H1 (cell line): ENCODE measurements around the gene TLCD3B. TPM values are rescaled to one million over a fixed set of nuclear protein-coding genes. Genes with fewer than 3 reads are reported as not detected.

Experiments
- CTCF ChIA-PET: fragments of 300-600 bp; sonication (Branson Sonifier 250); formaldehyde crosslinking; loops from one replicate; lab custom pipeline; 2021; ENCODE audit not compliant: partially characterized antibody; lab: Charles Lee
- POLR2A ChIA-PET: fragments of 300-600 bp; sonication (Branson Sonifier 250); formaldehyde crosslinking; loops from one replicate; lab custom pipeline; 2021; ENCODE audit warnings: inconsistent platforms; ENCODE audit not compliant: partially characterized antibody; lab: Charles Lee
- DNase-seq, 2 experiments: peaks; one replicate each; pipeline versions ENCODE4 v3.0.0 to v3.0.0-alpha.2; 2010 to 2022; ENCODE audit warnings: low spot score in 2 of 2, low read depth in 1 of 2, mixed read lengths in 1 of 2
- FAIRE-seq: peaks from 2 replicates; lab custom pipeline; 2011; peaks lifted over from hg19 to GRCh38; lab: Jason Lieb, UNC
- H2AFZ ChIP-seq: 2 replicates; pipeline ENCODE4 v1.8.1; 2012; ENCODE audit warnings: low read length, inconsistent platforms
- H2AK5ac ChIP-seq: 2 replicates; pipeline ENCODE4 v1.6.1; 2013; ENCODE audit warnings: low read depth, low read length
- H2BK120ac ChIP-seq: replicated peaks from 2 replicates; pipeline ENCODE3; 2013; ENCODE audit warnings: low read depth, low read length, inconsistent platforms
- H2BK12ac ChIP-seq: 2 replicates; pipeline ENCODE4 v1.6.1; 2013; ENCODE audit warnings: low read depth, low read length
- H2BK15ac ChIP-seq: 2 replicates; pipeline ENCODE4 v1.6.1; 2013; ENCODE audit warnings: low read length
- H2BK20ac ChIP-seq: 2 replicates; pipeline ENCODE4 v1.6.1; 2013; ENCODE audit warnings: low read length
- H2BK5ac ChIP-seq: 2 replicates; pipeline ENCODE4 v1.6.1; 2013; ENCODE audit warnings: low read depth, low read length
- H3K14ac ChIP-seq: 2 replicates; pipeline ENCODE4 v1.6.1; 2013; ENCODE audit warnings: inconsistent platforms; ENCODE audit not compliant: insufficient read length
- H3K18ac ChIP-seq: 2 replicates; pipeline ENCODE4 v1.6.1; 2013; ENCODE audit warnings: low read length; ENCODE audit errors: extremely low read depth
- H3K23ac ChIP-seq: 2 replicates; pipeline ENCODE4 v1.6.1; 2013; ENCODE audit warnings: inconsistent platforms; ENCODE audit not compliant: insufficient read length
- H3K23me2 ChIP-seq: 2 replicates; pipeline ENCODE4 v1.6.1; 2013; ENCODE audit warnings: low read depth, low read length
- H3K27ac ChIP-seq: 2 replicates; pipeline ENCODE4 v1.6.1; 2011; ENCODE audit warnings: low read depth, low read length, inconsistent platforms
- H3K27me3 ChIP-seq, 4 experiments: replicated peaks in 1 of 4; 1 replicate in 1 of 4; 2 replicates in 3 of 4; pipeline versions ENCODE4 v1.6.1 to v1.8.1; 2011 to 2013; ENCODE audit warnings: low read length in 3 of 4, mild to moderate bottlenecking in 3 of 4, inconsistent platforms in 2 of 4, mixed read lengths in 2 of 4, moderate library complexity in 1 of 4; ENCODE audit not compliant: control insufficient read depth in 3 of 4, insufficient read depth in 3 of 4; ENCODE audit errors: extremely low read depth in 1 of 4
- H3K36me3 ChIP-seq, 4 experiments: 2 replicates each; pipeline versions ENCODE4 v1.6.1 to v1.8.1; 2011 to 2013; ENCODE audit warnings: mild to moderate bottlenecking in 4 of 4, low read length in 3 of 4, moderate library complexity in 2 of 4, control low read depth in 1 of 4, inconsistent platforms in 1 of 4; ENCODE audit not compliant: insufficient read depth in 4 of 4, control insufficient read depth in 2 of 4
- H3K4ac ChIP-seq: replicated peaks from 2 replicates; pipeline ENCODE3; 2013; ENCODE audit warnings: low read length, low read depth, mixed read lengths, inconsistent platforms; ENCODE audit not compliant: insufficient read length
- H3K4me1 ChIP-seq, 4 experiments: replicated peaks in 1 of 4; 1 replicate in 1 of 4; 2 replicates in 3 of 4; pipeline versions ENCODE4 v1.6.1 to v1.8.1; 2011 to 2013; ENCODE audit warnings: low read length in 3 of 4, inconsistent platforms in 2 of 4, mixed read lengths in 1 of 4; ENCODE audit not compliant: insufficient read depth in 4 of 4, control insufficient read depth in 3 of 4
- H3K4me2 ChIP-seq, 2 experiments: 2 replicates each; pipeline versions ENCODE4 v1.6.1 to v1.8.1; 2011 to 2013; ENCODE audit warnings: low read depth in 2 of 2, low read length in 2 of 2, control low read depth in 1 of 2, inconsistent platforms in 1 of 2, mild to moderate bottlenecking in 1 of 2; ENCODE audit not compliant: insufficient read depth in 1 of 2
- H3K4me3 ChIP-seq, 4 experiments: fragments of 200-600, 300-600 bp in 1 of 4; sonication (generic), shearing (Covaris generic), sonication (Bioruptor Twin) in 1 of 4; 2 replicates each; pipeline versions ENCODE4 v1.5.1 to v1.8.1; 2011 to 2016; ENCODE audit warnings: low read length in 4 of 4, low read depth in 3 of 4, control low read depth in 2 of 4, inconsistent platforms in 2 of 4, mild to moderate bottlenecking in 2 of 4, mixed read lengths in 1 of 4, moderate library complexity in 1 of 4; ENCODE audit not compliant: insufficient read depth in 2 of 4; ENCODE audit errors: extremely low read depth in 1 of 4
- H3K56ac ChIP-seq: replicated peaks from 2 replicates; pipeline ENCODE3; 2013; ENCODE audit warnings: low read depth, mild to moderate bottlenecking, mixed read lengths, low read length, inconsistent platforms; ENCODE audit not compliant: insufficient read length
- H3K79me1 ChIP-seq: 2 replicates; pipeline ENCODE4 v1.6.1; 2013; ENCODE audit warnings: low read depth, low read length, control low read depth
- H3K79me2 ChIP-seq, 2 experiments: 2 replicates each; pipeline versions ENCODE4 v1.6.1 to v1.8.1; 2012 to 2013; ENCODE audit warnings: low read length in 2 of 2, mild to moderate bottlenecking in 2 of 2, inconsistent platforms in 1 of 2; ENCODE audit not compliant: insufficient read depth in 2 of 2, control insufficient read depth in 1 of 2
- H3K9ac ChIP-seq, 4 experiments: replicated peaks in 1 of 4; 1 replicate in 1 of 4; 2 replicates in 3 of 4; pipeline versions ENCODE4 v1.6.1 to v1.8.1; 2011 to 2013; ENCODE audit warnings: low read depth in 3 of 4, low read length in 3 of 4, control low read depth in 2 of 4, mild to moderate bottlenecking in 2 of 4, moderate library complexity in 2 of 4, inconsistent platforms in 1 of 4; ENCODE audit errors: extremely low read depth in 1 of 4
- H3K9me3 ChIP-seq, 2 experiments: 2 replicates each; pipeline versions ENCODE4 v1.6.1 to v1.8.1; 2012 to 2013; ENCODE audit warnings: mild to moderate bottlenecking in 2 of 2, moderate library complexity in 2 of 2, control low read depth in 1 of 2, inconsistent platforms in 1 of 2, low read depth in 1 of 2, low read length in 1 of 2, mixed read lengths in 1 of 2; ENCODE audit not compliant: insufficient read depth in 2 of 2
- H4K20me1 ChIP-seq, 2 experiments: replicated peaks in 1 of 2; 2 replicates each; pipeline versions ENCODE3 to v1.8.1; 2011 to 2013; ENCODE audit warnings: inconsistent platforms in 2 of 2, low read length in 2 of 2, mild to moderate bottlenecking in 1 of 2; ENCODE audit not compliant: insufficient read depth in 2 of 2, control insufficient read depth in 1 of 2
- H4K5ac ChIP-seq: 2 replicates; pipeline ENCODE4 v1.6.1; 2013; ENCODE audit warnings: low read length, low read depth, mixed read lengths, inconsistent platforms; ENCODE audit not compliant: insufficient read length
- H4K8ac ChIP-seq: 2 replicates; pipeline ENCODE4 v1.8.0; 2013; ENCODE audit warnings: mild to moderate bottlenecking, moderate library complexity, low read length, inconsistent platforms; ENCODE audit not compliant: insufficient read depth; ENCODE audit errors: extremely low read depth
- H4K91ac ChIP-seq: replicated peaks from 2 replicates; pipeline ENCODE3; 2013; ENCODE audit warnings: low read length, mixed read lengths, inconsistent platforms; ENCODE audit not compliant: insufficient read length
- KDM1A ChIP-seq: fragments of 200-600, 300-600 bp; sonication (generic); IDR thresholded peaks from 2 replicates; pipeline ENCODE4 v1.7.1; 2016; ENCODE audit warnings: mild to moderate bottlenecking, low read length, borderline replicate concordance
- KDM4A ChIP-seq: IDR thresholded peaks from one replicate; pipeline ENCODE4 v1.7.1; 2012; ENCODE audit warnings: low read depth, mild to moderate bottlenecking, moderate library complexity, low read length, inconsistent platforms; ENCODE audit not compliant: severe bottlenecking
- WGBS, 2 experiments: shearing (Covaris generic) in 1 of 2; methylation state at CpG; one replicate each; pipeline versions ENCODE4 v1.1.6 to v1.1.7; 2013 to 2015; ENCODE audit warnings: low lambda C conversion rate in 2 of 2, mixed read lengths in 2 of 2, inconsistent platforms in 1 of 2, low coverage in 1 of 2, missing lambda C conversion rate in 1 of 2; ENCODE audit not compliant: insufficient replicate concordance in 2 of 2, insufficient coverage in 1 of 2, insufficient read length in 1 of 2; ENCODE audit errors: extremely low coverage in 1 of 2, missing lambda C conversion rate in 1 of 2; 5-methylcytosine and 5-hydroxymethylcytosine counted together
- polyA plus RNA-seq, 7 experiments: library from polyadenylated mRNA; depleted of rRNA in 3 of 7; stranded (reverse) in 5 of 7; unstranded in 2 of 7; fragments of >200 nt in 5 of 7; fragments of 200-250 nt in 2 of 7; gene quantifications; 1 replicate in 5 of 7; 2 replicates in 1 of 7; 4 replicates in 1 of 7; pipeline versions ENCODE4 v1.2.1 to v1.2.3, GENCODE V29; 2011 to 2013; ENCODE audit warnings: missing spikeins in 2 of 7, mixed read lengths in 2 of 7
- total RNA-seq: library from RNA; stranded (reverse); fragmentation: NEBNext Ultra II Directional; extraction: Animal tissue kit (Norgen Biotek cat#: 25700); gene quantifications from 2 replicates; pipeline ENCODE4 v1.2.1, GENCODE V29; 2021

The TLCD3B gene
- total and polyA plus RNA-seq, 2 of the 8 experiments (the other 6 are each of a cell fraction or from before 2014, with no cell fraction given), result 15.2 to 26.9 TPM

- peaks cover 2 to 10% (median 9%) of the 10 kb centered on the region in 4 experiments for H3K27me3 ChIP-seq
- H3K23me2 ChIP-seq, result peaks cover 7% of the 10 kb centered on the region; the same call in 1 of the 2 replicates
- H3K36me3 ChIP-seq, result peaks cover 10 to 35% (median 27%) of the 10 kb centered on the region in 4 experiments
- peaks cover 4 to 20% (median 7%) of the 10 kb centered on the region in 4 experiments for H3K4me1 ChIP-seq
- H3K27ac ChIP-seq, result no peak overlapping the region
- CTCF ChIA-PET, result interaction anchor here (1.0 to 4.4 kb wide), 12 partner anchors 10 to 156 kb away, joined by 3 to 19 read pairs (median 4); partner anchors contain the start of gene TLCD3B
- H3K14ac ChIP-seq, result no peak overlapping the region
- no peak overlapping the region for H3K4ac ChIP-seq
- H2AK5ac ChIP-seq, result no peak overlapping the region
- no peak overlapping the region for H4K5ac ChIP-seq
- peak overlapping the region; percentile 80 to 90 (median 85); a peak in 7 of 8 replicates for H3K4me3 ChIP-seq
- no peak overlapping the region for H2BK15ac ChIP-seq
- H2BK120ac ChIP-seq, result no peak overlapping the region
- H3K4me2 ChIP-seq, result peak overlapping the region; percentile 72 to 85
- no peak overlapping the region for H2BK20ac ChIP-seq
- DNase-seq (no peak), FAIRE-seq (no peak)
- peaks cover 4 to 18% of the 10 kb centered on the region in 2 experiments for H4K20me1 ChIP-seq
- WGBS, 2 experiments, result 80% methylated on average over 5 of the region's 5 CpGs; no CpG with 5 or more reads in 1 of the 2 experiments
- H3K9me3 ChIP-seq, result peaks cover 11% of the 10 kb centered on the region in 2 experiments
- peaks cover 9 to 34% of the 10 kb centered on the region in 2 experiments for H3K79me2 ChIP-seq
- no peak overlapping the region for H4K8ac ChIP-seq
- H2BK12ac ChIP-seq, result no peak overlapping the region
- no peak overlapping the region for H3K23ac ChIP-seq
- H3K9ac ChIP-seq, result peak overlapping the region in 1 of 4 experiments; percentile 8; a peak in 1 of 7 replicates
- no peak overlapping the region for H4K91ac ChIP-seq
- H3K79me1 ChIP-seq, result peaks cover 25% of the 10 kb centered on the region
- no peak for TF ChIP-seq KDM4A
- peak; percentile 52; the same call in 1 of the 2 replicates for TF ChIP-seq KDM1A
- no peak overlapping the region for H3K56ac ChIP-seq
- H3K18ac ChIP-seq, result no peak overlapping the region
- POLR2A ChIA-PET, result interaction anchor here (0.8 to 2.7 kb wide), 7 partner anchors 18 to 56 kb away, joined by 3 to 23 read pairs (median 4); partner anchors contain the start of genes HIRIP3, INO80E, KCTD13 and TLCD3B
- no peak overlapping the region for H2AFZ ChIP-seq
- H2BK5ac ChIP-seq, result no peak overlapping the region
Measured at GRCh38 chr16:29975134-29975538, 55.9 kb downstream of the TLCD3B start.

Other genes starting within 250 kb of the TLCD3B start
- 142 and 145 TPM in 2 replicates for gene KIF22, start 240.5 kb downstream of the TLCD3B start, total RNA-seq
- 139 and 161 TPM in 2 replicates for gene KIF22, start 240.5 kb downstream of the TLCD3B start, polyA plus RNA-seq (2011; rRNA removed)
- gene MAZ, start 224.7 kb downstream of the TLCD3B start, total RNA-seq, result 376 and 380 TPM in 2 replicates
- gene MAZ, start 224.7 kb downstream of the TLCD3B start, polyA plus RNA-seq (2011; rRNA removed), result 219 and 357 TPM in 2 replicates
- gene PRRT2, start 219.1 kb downstream of the TLCD3B start, total RNA-seq, result 12.8 and 16.6 TPM in 2 replicates
- 32.6 and 49.7 TPM in 2 replicates for gene PRRT2, start 219.1 kb downstream of the TLCD3B start, polyA plus RNA-seq (2011; rRNA removed)
- 56.4 and 56.6 TPM in 2 replicates for gene PAGR1, start 215.1 kb downstream of the TLCD3B start, total RNA-seq
- 35.4 and 53.5 TPM in 2 replicates for gene PAGR1, start 215.1 kb downstream of the TLCD3B start, polyA plus RNA-seq (2011; rRNA removed)
- 1.9 and 2.9 TPM in 2 replicates for gene MVP, start 210.8 kb downstream of the TLCD3B start, total RNA-seq
- 1.9 and 4.3 TPM in 2 replicates for gene MVP, start 210.8 kb downstream of the TLCD3B start, polyA plus RNA-seq (2011; rRNA removed)
- gene CDIPT, start 168.0 kb downstream of the TLCD3B start, total RNA-seq, result 69.2 and 70.9 TPM in 2 replicates
- gene CDIPT, start 168.0 kb downstream of the TLCD3B start, polyA plus RNA-seq (2011; rRNA removed), result 140 and 190 TPM in 2 replicates
- 43.5 and 46.6 TPM in 2 replicates for gene SEZ6L2, start 131.7 kb downstream of the TLCD3B start, total RNA-seq
- 47.7 and 65.7 TPM in 2 replicates for gene SEZ6L2, start 131.7 kb downstream of the TLCD3B start, polyA plus RNA-seq (2011; rRNA removed)
- 17.8 and 18.6 TPM in 2 replicates for gene ASPHD1, start 130.8 kb downstream of the TLCD3B start, total RNA-seq
- gene ASPHD1, start 130.8 kb downstream of the TLCD3B start, polyA plus RNA-seq (2011; rRNA removed), result 14.1 and 14.5 TPM in 2 replicates
- 10.8 and 12.3 TPM in 2 replicates for gene KCTD13, start 105.0 kb downstream of the TLCD3B start, total RNA-seq
- gene KCTD13, start 105.0 kb downstream of the TLCD3B start, polyA plus RNA-seq (2011; rRNA removed), result 9.2 and 14.0 TPM in 2 replicates
- 60.2 and 64.9 TPM in 2 replicates for gene TMEM219, start 69.2 kb downstream of the TLCD3B start, total RNA-seq
- 116 and 150 TPM in 2 replicates for gene TMEM219, start 69.2 kb downstream of the TLCD3B start, polyA plus RNA-seq (2011; rRNA removed)
- 32.6 and 34.2 TPM in 2 replicates for gene TAOK2, start 57.4 kb downstream of the TLCD3B start, total RNA-seq
- gene TAOK2, start 57.4 kb downstream of the TLCD3B start, polyA plus RNA-seq (2011; rRNA removed), result 13.5 and 18.0 TPM in 2 replicates
- 17.7 and 18.5 TPM in 2 replicates for gene HIRIP3, start 35.7 kb downstream of the TLCD3B start, total RNA-seq
- gene HIRIP3, start 35.7 kb downstream of the TLCD3B start, polyA plus RNA-seq (2011; rRNA removed), result 11.9 and 14.0 TPM in 2 replicates
- 91.2 and 92.7 TPM in 2 replicates for gene INO80E, start 35.0 kb downstream of the TLCD3B start, total RNA-seq
- 43.0 and 110 TPM in 2 replicates for gene INO80E, start 35.0 kb downstream of the TLCD3B start, polyA plus RNA-seq (2011; rRNA removed)
- 10.3 and 13.9 TPM in 2 replicates for gene DOC2A, start 20.2 kb downstream of the TLCD3B start, total RNA-seq
- gene DOC2A, start 20.2 kb downstream of the TLCD3B start, polyA plus RNA-seq (2011; rRNA removed), result 20.7 and 34.2 TPM in 2 replicates
- not detected in 2 replicates for gene C16orf92, start 8.1 kb downstream of the TLCD3B start, total RNA-seq
- not detected in 2 replicates for gene C16orf92, start 8.1 kb downstream of the TLCD3B start, polyA plus RNA-seq (2011; rRNA removed)
- gene ALDOA, start 34.5 kb upstream of the TLCD3B start, total RNA-seq, result 1,083 and 1,146 TPM in 2 replicates
- gene ALDOA, start 34.5 kb upstream of the TLCD3B start, polyA plus RNA-seq (2011; rRNA removed), result 1,072 and 1,397 TPM in 2 replicates
- 148 TPM in 2 replicates for gene PPP4C, start 44.7 kb upstream of the TLCD3B start, total RNA-seq
- 298 and 355 TPM in 2 replicates for gene PPP4C, start 44.7 kb upstream of the TLCD3B start, polyA plus RNA-seq (2011; rRNA removed)
- 2.3 and 2.8 TPM in 2 replicates for gene TBX6, start 60.7 kb upstream of the TLCD3B start, total RNA-seq
- gene TBX6, start 60.7 kb upstream of the TLCD3B start, polyA plus RNA-seq (2011; rRNA removed), result 2.2 and 3.6 TPM in 2 replicates
- 40.3 and 43.2 TPM in 2 replicates for gene YPEL3, start 64.9 kb upstream of the TLCD3B start, total RNA-seq
- 53.3 and 91.8 TPM in 2 replicates for gene YPEL3, start 64.9 kb upstream of the TLCD3B start, polyA plus RNA-seq (2011; rRNA removed)
- gene GDPD3, start 82.3 kb upstream of the TLCD3B start, total RNA-seq, result 1.5 TPM in 1 of 2 replicates, not detected in the other
- 0.20 and 0.30 TPM in 2 replicates for gene GDPD3, start 82.3 kb upstream of the TLCD3B start, polyA plus RNA-seq (2011; rRNA removed)
- gene MAPK3, start 91.9 kb upstream of the TLCD3B start, total RNA-seq, result 28.7 and 40.1 TPM in 2 replicates
- gene MAPK3, start 91.9 kb upstream of the TLCD3B start, polyA plus RNA-seq (2011; rRNA removed), result 67.9 and 96.1 TPM in 2 replicates
- 11.7 and 12.1 TPM in 2 replicates for gene CORO1A, start 152.3 kb upstream of the TLCD3B start, total RNA-seq
- gene CORO1A, start 152.3 kb upstream of the TLCD3B start, polyA plus RNA-seq (2011; rRNA removed), result 10.9 and 11.8 TPM in 2 replicates
- gene BOLA2B, start 162.4 kb upstream of the TLCD3B start, total RNA-seq, result 208 and 211 TPM in 2 replicates
- 872 and 991 TPM in 2 replicates for gene BOLA2B, start 162.4 kb upstream of the TLCD3B start, polyA plus RNA-seq (2011; rRNA removed)
- 18.2 and 36.9 TPM in 2 replicates for gene SLX1A, start 162.6 kb upstream of the TLCD3B start, total RNA-seq
- gene SLX1A, start 162.6 kb upstream of the TLCD3B start, polyA plus RNA-seq (2011; rRNA removed), result 4.7 and 7.3 TPM in 2 replicates
- gene SULT1A3, start 168.0 kb upstream of the TLCD3B start, total RNA-seq, result 10.9 and 13.8 TPM in 2 replicates
- gene SULT1A3, start 168.0 kb upstream of the TLCD3B start, polyA plus RNA-seq (2011; rRNA removed), result 1.9 and 4.4 TPM in 2 replicates
- 13.5 and 15.5 TPM in 2 replicates for gene NPIPB13, start 217.2 kb upstream of the TLCD3B start, total RNA-seq
- gene NPIPB13, start 217.2 kb upstream of the TLCD3B start, polyA plus RNA-seq (2011; rRNA removed), result 4.3 and 6.0 TPM in 2 replicates